Stimulated activated CD8-positive, alpha-beta memory T cell treated with anti-CD3 and anti-CD28 coated beads, Interleukin-12 subunit alpha, Interleukin-12 subunit beta, amount 100 ng/mL, for 24 hours (primary cell): Measurements from ENCODE around the gene TMTC4.
A peak's percentile ranks its signal among the peaks of the same experiment; 100 is the strongest.
"Not testable (repeated sequence)": the region's sequence is repeated elsewhere in the genome, so short reads cannot be mapped to it uniquely, and the experiment has no call there.

Source experiments
- DNase-seq: peaks from one replicate; pipeline ENCODE4 v3.0.0-alpha.2; 2020; ENCODE audit errors: extremely low read depth

TMTC4 gene

DNA sequence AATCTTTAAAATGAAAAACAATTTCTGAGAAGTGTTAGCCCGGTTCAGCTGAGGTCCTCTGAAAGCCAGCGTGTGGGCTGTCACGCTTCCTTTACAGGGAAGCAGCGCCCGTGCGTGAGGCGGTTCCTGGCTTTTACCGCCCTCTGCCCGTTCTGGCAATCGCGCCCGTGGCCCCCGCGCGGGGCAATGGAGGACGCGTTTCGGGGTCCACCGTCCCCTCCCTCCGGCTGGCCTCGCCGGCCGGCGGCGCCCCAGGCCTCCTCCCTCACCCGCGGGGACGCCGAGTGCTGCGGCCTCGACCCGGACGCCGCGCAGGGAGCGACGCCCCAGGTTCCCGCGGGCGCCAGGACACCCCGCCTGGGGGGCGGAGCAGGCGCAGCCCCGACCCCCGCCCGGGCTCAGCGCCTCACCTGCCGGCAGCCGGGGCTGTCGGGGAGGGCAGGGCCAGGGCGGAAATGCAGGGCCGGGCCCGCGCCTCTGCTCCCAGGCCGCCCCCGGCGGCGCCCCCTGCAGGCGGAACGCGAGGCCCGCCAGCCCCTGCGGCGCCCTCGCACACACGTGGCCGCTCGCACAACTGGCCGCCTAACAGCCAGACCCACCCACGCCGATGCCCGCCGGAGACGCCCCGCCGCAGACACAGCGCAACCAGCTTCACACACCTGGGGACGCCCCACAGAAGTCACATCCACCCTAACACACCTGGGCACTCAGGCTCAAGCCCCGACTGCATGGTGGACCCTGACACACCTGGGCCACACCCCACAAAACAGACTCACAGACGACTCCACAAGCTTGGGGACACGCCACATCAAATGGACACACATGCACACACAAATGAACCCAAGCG, 86.0 kb downstream of the TMTC4 start, which contains the start of gene GGACT:
Gene GGACT (minus strand): TSS at position 459 of the 847 bp plus-strand sequence. CDS start 56,198 bp downstream, outside the sequence.
- DNase-seq = peak; percentile 66

GRCh38 chr13:100584896-100585295, 89.7 kb downstream of the TMTC4 start:
- no peak for DNase-seq

GRCh38 chr13:100581504-100581903, 93.1 kb downstream of the TMTC4 start:
- no peak for DNase-seq

DNA sequence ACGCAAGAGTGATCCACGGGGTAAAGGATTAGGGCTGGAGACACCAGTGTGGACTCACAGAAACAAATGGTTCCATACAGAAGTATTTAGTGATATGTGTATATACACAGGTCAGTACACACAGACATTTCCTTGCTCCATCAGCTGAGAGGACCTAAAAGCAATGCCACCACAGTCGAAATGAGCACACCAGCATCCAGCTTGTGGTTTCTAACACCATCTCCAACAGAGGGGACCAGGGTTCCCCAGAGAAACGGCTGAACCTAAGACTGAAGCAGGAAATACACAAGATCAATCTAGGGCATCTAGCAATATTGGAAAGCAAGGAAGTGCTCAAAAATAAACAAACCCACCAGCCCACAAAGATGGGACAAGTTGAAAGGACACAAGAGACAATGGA, 93.6 kb downstream of the TMTC4 start:
- no peak for DNase-seq

DNA sequence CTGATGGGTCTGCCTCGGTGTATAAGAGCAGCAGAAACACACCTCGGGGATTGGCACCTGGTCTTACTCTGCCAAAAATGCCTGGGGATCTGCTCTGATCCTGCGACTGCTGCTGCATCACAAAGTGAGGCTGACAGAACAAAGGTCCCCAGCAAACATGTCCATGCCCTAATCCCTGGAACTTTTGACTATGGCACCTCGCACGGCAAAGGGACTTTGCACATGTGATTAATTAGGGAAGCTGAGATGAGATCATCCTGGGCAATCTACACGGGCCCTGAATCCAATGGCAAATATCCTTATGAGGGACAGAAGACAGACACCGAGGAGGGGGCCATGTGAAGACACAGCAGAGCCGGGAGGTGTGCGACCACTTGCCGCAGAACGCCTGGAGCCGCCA, 94.5 kb downstream of the TMTC4 start:
- DNase-seq = no peak

GRCh38 chr13:100577239-100577638, 97.4 kb downstream of the TMTC4 start:
- DNase-seq = not testable (repeated sequence)

GRCh38 chr13:100573121-100573520, 101.5 kb downstream of the TMTC4 start:
- DNase-seq = peak; percentile 42

DNA sequence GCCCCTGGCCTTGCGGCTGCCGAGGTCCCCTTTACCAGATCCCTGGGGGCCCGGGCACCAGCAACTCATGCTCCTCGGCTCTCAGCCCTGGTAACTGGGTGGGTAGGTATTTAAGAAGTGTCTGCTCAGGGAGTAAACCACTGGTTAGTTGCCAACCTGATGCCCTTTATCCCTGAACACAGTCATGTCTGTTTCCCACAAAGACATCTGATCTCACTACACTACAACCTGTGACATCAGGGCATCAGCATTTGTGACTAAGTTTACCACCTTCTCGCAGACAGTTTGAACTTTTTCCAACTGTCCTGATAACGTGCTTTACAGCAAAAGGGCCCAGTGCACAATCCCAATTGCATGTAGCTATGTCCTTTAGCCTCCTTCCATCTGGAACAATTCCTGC, 108.1 kb downstream of the TMTC4 start:
- DNase-seq = no peak

- DNase-seq = no peak
Observed at GRCh38 chr13:100565286-100565685, 109.3 kb downstream of the TMTC4 start.

GRCh38 chr13:100564444-100565223, 110.0 kb downstream of the TMTC4 start:
- DNase-seq = no peak

DNA sequence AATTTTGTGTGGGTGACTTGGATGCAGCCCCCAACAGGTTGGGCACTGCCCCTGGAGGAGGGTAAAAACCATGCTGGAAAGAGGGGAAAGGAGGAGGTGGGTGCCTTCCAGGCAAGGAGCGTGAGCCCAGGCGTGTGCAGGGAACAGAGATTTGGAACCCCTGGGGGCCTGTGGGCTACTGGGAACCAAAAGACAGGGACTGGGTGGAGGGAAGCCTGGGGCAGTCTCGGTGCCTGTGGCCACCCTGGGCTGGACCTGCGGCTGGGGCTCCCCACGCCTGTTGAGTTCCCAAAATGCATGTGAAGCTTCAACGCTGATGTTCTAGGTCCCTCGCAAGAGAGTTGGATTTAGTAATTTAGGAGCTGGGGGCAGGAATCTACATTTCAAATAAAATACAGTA, 110.8 kb downstream of the TMTC4 start:
- no peak for DNase-seq

GRCh38 chr13:100561599-100562204, 112.9 kb downstream of the TMTC4 start:
- no peak for DNase-seq

DNA sequence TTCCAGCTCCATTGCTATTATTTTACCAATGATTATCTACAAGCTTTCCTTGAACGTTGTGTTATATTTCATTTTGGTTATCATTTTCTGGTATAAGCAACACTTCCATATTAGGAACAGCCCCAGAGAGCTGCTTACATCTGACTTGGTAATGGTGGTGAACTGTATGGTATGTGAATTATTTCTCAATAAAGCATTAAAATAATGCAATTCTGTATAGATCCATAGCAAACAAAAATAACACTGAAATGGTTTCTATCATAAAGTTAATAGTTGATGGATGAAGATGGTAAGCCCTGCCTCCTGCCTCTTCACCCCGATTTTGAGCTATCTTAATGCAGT, 113.5 kb downstream of the TMTC4 start:
- DNase-seq = no peak

GRCh38 chr13:100560498-100561157, 114.0 kb downstream of the TMTC4 start:
- DNase-seq = no peak

- no peak for DNase-seq
Observed at GRCh38 chr13:100559886-100560285, 114.7 kb downstream of the TMTC4 start.
